Erythroblast (primary cell): Measurements from ENCODE around the gene PNKD.

Experiments
- GATA1 ChIP-seq: IDR thresholded peaks from 2 replicates; pipeline ENCODE4 v1.6.1; 2011; ENCODE audit warnings: low read depth, mild to moderate bottlenecking, control low read depth, low read length, moderate library complexity
- POLR2A ChIP-seq: IDR thresholded peaks from 2 replicates; pipeline ENCODE4 v1.6.1; 2011; ENCODE audit warnings: mild to moderate bottlenecking, low read length

DNA sequence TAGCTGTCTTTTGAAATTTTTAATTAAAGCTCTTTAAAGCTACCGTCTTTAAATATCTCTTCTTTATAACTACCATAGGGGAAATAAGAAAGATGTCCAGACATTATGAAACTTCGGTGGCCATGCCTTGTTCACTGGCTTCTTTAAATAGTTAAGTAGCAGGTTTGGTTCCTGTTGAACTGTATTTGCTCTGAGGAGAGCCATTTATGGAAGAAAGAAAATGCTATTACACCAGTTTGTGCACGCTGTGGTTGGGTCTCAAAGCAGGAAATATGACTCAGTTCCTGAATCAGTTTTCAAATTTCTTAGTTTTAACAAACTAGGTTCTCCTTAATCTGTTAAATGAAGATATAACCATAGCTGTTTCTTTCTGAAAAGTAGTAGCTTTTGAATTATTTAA, 41.1 kb upstream of the PNKD start:
- TF ChIP-seq POLR2A (no peak), GATA1 (no peak)
